ENCODE data around the gene KCNQ4.

- TF ChIP-seq CHD4 (IDR thresholded peaks at IDR 0.05; ENCODE audit: borderline replicate concordance) (no peak), ESRRA (IDR thresholded peaks at IDR 0.05; ENCODE audit: borderline replicate concordance, low read length) (no peak), REST (IDR thresholded peaks at IDR 0.05) (no peak), RAD21 (conservative IDR thresholded peaks at IDR 0.05 in 1 of 2, IDR thresholded peaks at IDR 0.05 in 1 of 2) (no peak), EP300 (IDR thresholded peaks at IDR 0.05) (no peak), CTCF (IDR thresholded peaks at IDR 0.05) (no peak), HOXB13 (CRISPR knock-in tag; IDR thresholded peaks at IDR 0.05; ENCODE audit: low read depth) (no peak), RCOR1 (IDR thresholded peaks at IDR 0.05; ENCODE audit: low read depth, low read length) (no peak), CHD2 (IDR thresholded peaks at IDR 0.05; ENCODE audit: low read length, partially characterized antibody) (no peak), BHLHE40 (IDR thresholded peaks at IDR 0.05; ENCODE audit: low read depth, low read length) (no peak), POLR2A (IDR thresholded peaks at IDR 0.05; ENCODE audit: low read length) (no peak)
Observed at GRCh38 chr1:40763742-40764532, 19.6 kb upstream of the KCNQ4 start.
